ACC112 (cell line): Measurements from ENCODE around the gene AUP1.
"Not testable (repeated sequence)": the region's sequence is repeated elsewhere in the genome, so short reads cannot be mapped to it uniquely, and the experiment has no call there.

Experiments used
- H2AFZ ChIP-seq: fragments of 200-600 bp; sonication (generic); one replicate; pipeline ENCODE4 v1.6.0; 2017; ENCODE audit warnings: antibody characterized with exemption, low read length; ENCODE audit not compliant: unreplicated experiment
- H3K27ac ChIP-seq: fragments of 200-600 bp; sonication (generic); 2 replicates; pipeline ENCODE4 v1.5.1; 2014; ENCODE audit warnings: low read depth, mild to moderate bottlenecking, antibody characterized with exemption, low read length, moderate library complexity
- H3K27me3 ChIP-seq: fragments of 200-600 bp; sonication (generic); 2 replicates; pipeline ENCODE4 v1.6.1; 2014; ENCODE audit warnings: mild to moderate bottlenecking, antibody characterized with exemption, low read length, moderate library complexity, mixed read lengths; ENCODE audit not compliant: insufficient read depth
- H3K36me3 ChIP-seq: fragments of 200-600 bp; sonication (generic); 2 replicates; pipeline ENCODE4 v1.6.1; 2016; ENCODE audit warnings: mild to moderate bottlenecking, antibody characterized with exemption, low read length, moderate library complexity, mixed read lengths; ENCODE audit not compliant: insufficient read depth
- H3K4me1 ChIP-seq: fragments of 200-600 bp; sonication (generic); one replicate; pipeline ENCODE4 v1.6.1; 2016; ENCODE audit warnings: low read length, mixed read lengths; ENCODE audit not compliant: insufficient read depth, unreplicated experiment, control insufficient read depth
- H3K4me3 ChIP-seq: fragments of 200-600 bp; sonication (generic); 2 replicates; pipeline ENCODE4 v1.5.1; 2014; ENCODE audit warnings: mild to moderate bottlenecking, low read depth, low read length
- H3K79me2 ChIP-seq: fragments of 200-600 bp; sonication (generic); one replicate; pipeline ENCODE4 v1.6.0; 2016; ENCODE audit warnings: low read length; ENCODE audit not compliant: control insufficient read depth, unreplicated experiment, insufficient read depth

Gene AUP1

GRCh38 chr2:74493546-74493945 lies 36.0 kb downstream of the AUP1 start:
- H3K4me3 ChIP-seq = no peak overlapping the region
- no peak overlapping the region for H3K27ac ChIP-seq
- no peaks in the 10 kb centered on the region for H3K79me2 ChIP-seq
- H3K27me3 ChIP-seq = no peaks in the 10 kb centered on the region
- H3K36me3 ChIP-seq = peaks cover 14% of the 10 kb centered on the region; the same call in 1 of the 2 replicates
- H2AFZ ChIP-seq = no peak overlapping the region
- H3K4me1 ChIP-seq = peaks cover 17% of the 10 kb centered on the region

- no peaks in the 10 kb centered on the region for H3K79me2 ChIP-seq
- H3K36me3 ChIP-seq = peaks cover 14% of the 10 kb centered on the region; the same call in 1 of the 2 replicates
- H3K4me3 ChIP-seq = no peak overlapping the region
- H3K27me3 ChIP-seq = no peaks in the 10 kb centered on the region
- peaks cover 10% of the 10 kb centered on the region for H3K4me1 ChIP-seq
- H3K27ac ChIP-seq = no peak overlapping the region
- no peak overlapping the region for H2AFZ ChIP-seq
These were observed 37.6 kb downstream of the AUP1 start for GRCh38 chr2:74491648-74492544.

- Histone ChIP-seq H3K4me3 (no peak overlapping the region), H3K27me3 (no peaks in the 10 kb centered on the region), H2AFZ (no peak overlapping the region), H3K79me2 (no peaks in the 10 kb centered on the region), H3K4me1 (peaks cover 10% of the 10 kb centered on the region), H3K27ac (no peak overlapping the region), H3K36me3 (peaks cover 14% of the 10 kb centered on the region; the same call in 1 of the 2 replicates)
These were observed 39.6 kb downstream of the AUP1 start for GRCh38 chr2:74489906-74490305.

GRCh38 chr2:74488643-74489481 lies 40.6 kb downstream of the AUP1 start:
- H3K4me1 ChIP-seq = peaks cover 11% of the 10 kb centered on the region
- H3K4me3 ChIP-seq = no peak overlapping the region
- H3K79me2 ChIP-seq = peaks cover 6% of the 10 kb centered on the region
- H3K27me3 ChIP-seq = no peaks in the 10 kb centered on the region
- peaks cover 14% of the 10 kb centered on the region; the same call in 1 of the 2 replicates for H3K36me3 ChIP-seq
- H3K27ac ChIP-seq = no peak overlapping the region
- no peak overlapping the region for H2AFZ ChIP-seq

GRCh38 chr2:74486141-74486540 lies 43.4 kb downstream of the AUP1 start:
- H3K27ac ChIP-seq = no peak overlapping the region
- no peaks in the 10 kb centered on the region for H3K36me3 ChIP-seq
- H3K27me3 ChIP-seq = no peaks in the 10 kb centered on the region
- H3K79me2 ChIP-seq = peaks cover 25% of the 10 kb centered on the region
- no peak overlapping the region for H3K4me3 ChIP-seq
- H3K4me1 ChIP-seq = peaks cover 5% of the 10 kb centered on the region
- H2AFZ ChIP-seq = no peak overlapping the region

GRCh38 chr2:74483675-74484164 lies 45.8 kb downstream of the AUP1 start:
- H3K27ac ChIP-seq, H2AFZ ChIP-seq: not testable (repeated sequence)

GRCh38 chr2:74482801-74483674 lies 46.5 kb downstream of the AUP1 start, which contains the start of the genes CCDC142 and TTC31:
Gene CCDC142, minus strand, starts transcription at chr2:74482998. Its CDS starts 161 bp downstream, at chr2:74482837.
Gene TTC31, plus strand, starts transcription at chr2:74483081. Its CDS starts 15 bp downstream, at chr2:74483096.
- H3K4me3 ChIP-seq = peak within 1 kb of the TSS; percentile 94
- no peaks in the 10 kb centered on the region for H3K27me3 ChIP-seq
- peak within 1 kb of the TSS; percentile 75 for H3K27ac ChIP-seq
- peaks cover 13% of the 10 kb centered on the region for H3K4me1 ChIP-seq
- H3K79me2 ChIP-seq = peaks cover 34% of the 10 kb centered on the region
- peak within 1 kb of the TSS; percentile 90 for H2AFZ ChIP-seq
- 0 out of 2 replicates have a peak, but pooled peaks cover 8% of the 10 kb centered on the region for H3K36me3 ChIP-seq

More at GRCh38 chr2:74483675-74484164, 45.8 kb downstream of the AUP1 start:
- not testable (repeated sequence) for H3K27me3 ChIP-seq, H3K36me3 ChIP-seq
- Histone ChIP-seq H3K4me1 (peaks cover 13% of the 10 kb centered on the region), H3K79me2 (peaks cover 34% of the 10 kb centered on the region), H3K4me3 (peak overlapping the region; percentile 94)

- Histone ChIP-seq H3K4me1 (peaks cover 13% of the 10 kb centered on the region), H2AFZ (peak overlapping the region; percentile 90), H3K79me2 (peaks cover 34% of the 10 kb centered on the region)
These were observed 47.3 kb downstream of the AUP1 start for GRCh38 chr2:74481961-74482800.

GRCh38 chr2:74481431-74481830 lies 48.1 kb downstream of the AUP1 start:
- Histone ChIP-seq H2AFZ (no peak overlapping the region), H3K27ac (no peak overlapping the region), H3K36me3 (peaks cover 14% of the 10 kb centered on the region; the same call in 1 of the 2 replicates), H3K4me3 (peak overlapping the region; percentile 94), H3K27me3 (no peaks in the 10 kb centered on the region), H3K79me2 (peaks cover 34% of the 10 kb centered on the region), H3K4me1 (peaks cover 13% of the 10 kb centered on the region)

More at GRCh38 chr2:74481961-74482800, 47.3 kb downstream of the AUP1 start:
- Histone ChIP-seq H3K27ac (peak overlapping the region; percentile 75; the same call in 1 of the 2 replicates), H3K36me3 (peaks cover 14% of the 10 kb centered on the region; the same call in 1 of the 2 replicates), H3K4me3 (peak overlapping the region; percentile 94), H3K27me3 (no peaks in the 10 kb centered on the region)
